Skeletal muscle tissue (tissue), 4 donors: ENCODE measurements around the gene GPR3. TPM values are rescaled to one million over a fixed set of nuclear protein-coding genes. Genes with fewer than 3 reads are reported as not detected.
"Not testable (repeated sequence)": the region's sequence is repeated elsewhere in the genome, so short reads cannot be mapped to it uniquely, and the experiment has no call there.

ENCODE experiments used
- H3K27ac ChIP-seq: one replicate; pipeline ENCODE4 v1.7.0; 2013; ENCODE audit warnings: mild to moderate bottlenecking, low read depth, low read length, inconsistent platforms
- H3K27me3 ChIP-seq, 3 donors: one replicate each; pipeline ENCODE4 v1.7.0; 2013; ENCODE audit warnings: low read length in 3 of 3; ENCODE audit not compliant: control insufficient read depth in 3 of 3, insufficient read depth in 3 of 3
- H3K36me3 ChIP-seq, 3 donors: one replicate each; pipeline ENCODE4 v1.7.0; 2013; ENCODE audit warnings: low read length in 3 of 3; ENCODE audit not compliant: control insufficient read depth in 3 of 3, insufficient read depth in 3 of 3
- H3K4me1 ChIP-seq, 3 donors: one replicate each; pipeline ENCODE4 v1.7.0; 2013; ENCODE audit warnings: low read length in 3 of 3, mild to moderate bottlenecking in 3 of 3; ENCODE audit not compliant: control insufficient read depth in 3 of 3, insufficient read depth in 3 of 3
- H3K4me3 ChIP-seq, 3 donors: one replicate each; pipeline ENCODE4 v1.7.0; 2013; ENCODE audit warnings: low read length in 3 of 3
- H3K9ac ChIP-seq, 3 donors: one replicate each; pipeline ENCODE4 v1.7.0; 2013; ENCODE audit warnings: low read length in 3 of 3, mild to moderate bottlenecking in 3 of 3, moderate library complexity in 2 of 3, low read depth in 1 of 3
- H3K9me3 ChIP-seq, 3 donors: one replicate each; pipeline ENCODE4 v1.7.0; 2013; ENCODE audit warnings: low read length in 3 of 3; ENCODE audit not compliant: control insufficient read depth in 3 of 3
- total RNA-seq: library from RNA; depleted of rRNA; stranded (reverse); fragments of >200 nt; gene quantifications from one replicate; pipeline ENCODE4 v1.2.3, GENCODE V29; 2014
- donor health status: Osteomylitis.

GPR3 gene
- total RNA-seq, 1 donor from 2014 or later: under 0.01 TPM

- H3K36me3 ChIP-seq: peaks cover 22 to 36% (median 34%) of the 10 kb centered on the region in 3 donors
- not testable (repeated sequence) for H3K27me3 ChIP-seq, H3K4me3 ChIP-seq, H3K9me3 ChIP-seq
- H3K9ac ChIP-seq: peak overlapping the region in 2 of 3 donors; percentile 40 to 61
- H3K27ac ChIP-seq: peak overlapping the region; percentile 64
- peaks cover 51 to 58% (median 52%) of the 10 kb centered on the region in 3 donors for H3K4me1 ChIP-seq
Measured at GRCh38 chr1:27405598-27406361, 13.4 kb downstream of the GPR3 start.

- no peaks in the 10 kb centered on the region for H3K27me3 ChIP-seq
- H3K4me1 ChIP-seq: peaks cover 51 to 54% (median 52%) of the 10 kb centered on the region in 3 donors
- H3K9ac ChIP-seq: peak overlapping the region in 2 of 3 donors; percentile 40 to 61
- H3K9me3 ChIP-seq: no peaks in the 10 kb centered on the region
- no peak overlapping the region for H3K4me3 ChIP-seq
- peak overlapping the region; percentile 64 for H3K27ac ChIP-seq
- H3K36me3 ChIP-seq: peaks cover 25 to 41% (median 39%) of the 10 kb centered on the region in 3 donors
Measured at GRCh38 chr1:27406362-27406680, 13.9 kb downstream of the GPR3 start.

GRCh38 chr1:27406791-27407190 is 14.4 kb downstream of the GPR3 start:
- H3K36me3 ChIP-seq: peaks cover 26 to 44% (median 42%) of the 10 kb centered on the region in 3 donors

GRCh38 chr1:27408151-27408550 is 15.7 kb downstream of the GPR3 start:
- Histone ChIP-seq H3K4me1 (peaks cover 33 to 44% (median 42%) of the 10 kb centered on the region in 3 donors), H3K36me3 (peaks cover 37 to 58% (median 56%) of the 10 kb centered on the region in 3 donors), H3K27ac (no peak overlapping the region), H3K9ac (no peak overlapping the region), H3K9me3 (no peaks in the 10 kb centered on the region), H3K4me3 (no peak overlapping the region), H3K27me3 (no peaks in the 10 kb centered on the region)

More at GRCh38 chr1:27406791-27407190, 14.4 kb downstream of the GPR3 start:
- Histone ChIP-seq H3K9ac (peak overlapping the region in 1 of 3 donors; percentile 54), H3K4me1 (peaks cover 47 to 52% (median 50%) of the 10 kb centered on the region in 3 donors), H3K27ac (peak overlapping the region; percentile 64)
- not testable (repeated sequence) for H3K9me3 ChIP-seq, H3K27me3 ChIP-seq, H3K4me3 ChIP-seq

GRCh38 chr1:27409669-27410068 is 17.2 kb downstream of the GPR3 start:
- Histone ChIP-seq H3K27me3 (no peaks in the 10 kb centered on the region), H3K4me1 (peaks cover 21 to 41% (median 32%) of the 10 kb centered on the region in 3 donors), H3K36me3 (peaks cover 50 to 73% (median 71%) of the 10 kb centered on the region in 3 donors), H3K27ac (no peak overlapping the region), H3K4me3 (no peak overlapping the region), H3K9ac (no peak overlapping the region), H3K9me3 (no peaks in the 10 kb centered on the region)

GRCh38 chr1:27410709-27411108 is 18.3 kb downstream of the GPR3 start:
- H3K27ac ChIP-seq: no peak overlapping the region
- H3K4me1 ChIP-seq: peaks cover 11 to 33% (median 23%) of the 10 kb centered on the region in 3 donors
- no peaks in the 10 kb centered on the region for H3K9me3 ChIP-seq
- H3K36me3 ChIP-seq: peaks cover 57 to 83% (median 81%) of the 10 kb centered on the region in 3 donors
- no peak overlapping the region for H3K4me3 ChIP-seq
- H3K9ac ChIP-seq: no peak overlapping the region
- no peaks in the 10 kb centered on the region for H3K27me3 ChIP-seq

- Histone ChIP-seq H3K27ac (no peak overlapping the region), H3K4me3 (no peak overlapping the region), H3K4me1 (peaks cover 10 to 31% (median 14%) of the 10 kb centered on the region in 3 donors), H3K27me3 (no peaks in the 10 kb centered on the region), H3K9ac (no peak overlapping the region), H3K36me3 (peaks cover 58 to 89% (median 85%) of the 10 kb centered on the region in 3 donors), H3K9me3 (no peaks in the 10 kb centered on the region)
Measured at GRCh38 chr1:27412502-27412901, 20.1 kb downstream of the GPR3 start.

GRCh38 chr1:27413004-27413403 is 20.6 kb downstream of the GPR3 start:
- no peak overlapping the region for H3K4me3 ChIP-seq
- no peaks in the 10 kb centered on the region for H3K9me3 ChIP-seq
- H3K9ac ChIP-seq: no peak overlapping the region
- H3K36me3 ChIP-seq: peaks cover 55 to 87% (median 83%) of the 10 kb centered on the region in 3 donors
- H3K27ac ChIP-seq: no peak overlapping the region
- peaks cover 15 to 34% (median 17%) of the 10 kb centered on the region in 3 donors for H3K4me1 ChIP-seq
- H3K27me3 ChIP-seq: no peaks in the 10 kb centered on the region

- Histone ChIP-seq H3K4me1 (peaks cover 25 to 45% (median 28%) of the 10 kb centered on the region in 3 donors), H3K27ac (no peak overlapping the region)
Measured at GRCh38 chr1:27414091-27414490, 21.7 kb downstream of the GPR3 start.

GRCh38 chr1:27416387-27417111 is 24.1 kb downstream of the GPR3 start:
- H3K27me3 ChIP-seq: no peaks in the 10 kb centered on the region
- peaks cover 25 to 49% (median 28%) of the 10 kb centered on the region in 3 donors for H3K4me1 ChIP-seq
- H3K9ac ChIP-seq: no peak overlapping the region
- H3K4me3 ChIP-seq: no peak overlapping the region
- H3K27ac ChIP-seq: peak overlapping the region; percentile 77
- H3K9me3 ChIP-seq: no peaks in the 10 kb centered on the region
- peaks cover 38 to 58% (median 53%) of the 10 kb centered on the region in 3 donors for H3K36me3 ChIP-seq

More at GRCh38 chr1:27414091-27414490, 21.7 kb downstream of the GPR3 start:
- Histone ChIP-seq H3K9me3 (no peaks in the 10 kb centered on the region), H3K36me3 (peaks cover 50 to 79% (median 75%) of the 10 kb centered on the region in 3 donors), H3K9ac (peak overlapping the region in 1 of 3 donors; percentile 12), H3K4me3 (no peak overlapping the region), H3K27me3 (no peaks in the 10 kb centered on the region)
